GM18861 (cell line): ENCODE results near the gene NSD2.

Experiments
- ATAC-seq: cut with Tn5 transposase; IDR thresholded peaks from one replicate; pipeline ENCODE4 v1.9.1; 2021; ENCODE audit not compliant: unreplicated experiment

Gene NSD2

DNA sequence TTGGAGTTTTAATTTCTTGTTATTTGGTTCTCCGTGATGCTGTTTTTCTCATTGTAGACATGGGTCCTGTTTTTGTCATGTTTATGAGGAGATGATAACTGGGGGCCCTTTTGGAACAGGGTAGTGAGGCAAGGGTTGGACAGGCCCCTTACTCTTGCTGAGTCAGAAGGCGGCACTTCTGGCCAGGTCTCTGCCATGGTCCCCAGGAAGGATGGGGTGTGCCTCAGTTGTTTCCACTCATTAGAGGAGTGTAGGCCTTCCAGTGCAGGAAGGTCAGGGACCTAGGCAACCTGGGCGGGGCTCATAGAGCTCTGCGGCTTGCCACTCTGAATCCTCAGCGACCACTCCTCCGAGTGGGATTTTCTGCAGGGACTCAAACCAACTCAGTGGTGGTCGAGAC lies 69.4 kb downstream of the NSD2 start:
- ATAC-seq = no peak

DNA sequence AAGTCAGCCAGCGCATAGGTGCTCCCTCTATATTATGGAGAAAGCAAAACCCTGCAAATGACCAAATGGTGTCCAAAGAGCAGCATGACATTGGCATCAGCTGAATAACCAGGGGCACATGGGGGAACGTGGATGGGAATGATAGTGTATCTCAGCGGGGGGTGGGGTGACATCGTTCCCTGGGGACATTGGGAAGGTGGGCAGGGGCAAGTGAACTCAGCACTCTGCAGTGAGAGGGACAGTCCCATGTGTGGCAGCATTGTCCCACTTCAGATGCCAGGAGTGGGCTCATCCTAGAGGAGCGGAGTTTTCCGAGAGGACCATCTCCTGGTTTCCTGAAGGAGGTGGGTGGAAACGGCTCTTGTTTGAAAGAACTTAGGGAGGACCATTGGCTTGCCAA lies 72.7 kb downstream of the NSD2 start:
- ATAC-seq = no peak

DNA sequence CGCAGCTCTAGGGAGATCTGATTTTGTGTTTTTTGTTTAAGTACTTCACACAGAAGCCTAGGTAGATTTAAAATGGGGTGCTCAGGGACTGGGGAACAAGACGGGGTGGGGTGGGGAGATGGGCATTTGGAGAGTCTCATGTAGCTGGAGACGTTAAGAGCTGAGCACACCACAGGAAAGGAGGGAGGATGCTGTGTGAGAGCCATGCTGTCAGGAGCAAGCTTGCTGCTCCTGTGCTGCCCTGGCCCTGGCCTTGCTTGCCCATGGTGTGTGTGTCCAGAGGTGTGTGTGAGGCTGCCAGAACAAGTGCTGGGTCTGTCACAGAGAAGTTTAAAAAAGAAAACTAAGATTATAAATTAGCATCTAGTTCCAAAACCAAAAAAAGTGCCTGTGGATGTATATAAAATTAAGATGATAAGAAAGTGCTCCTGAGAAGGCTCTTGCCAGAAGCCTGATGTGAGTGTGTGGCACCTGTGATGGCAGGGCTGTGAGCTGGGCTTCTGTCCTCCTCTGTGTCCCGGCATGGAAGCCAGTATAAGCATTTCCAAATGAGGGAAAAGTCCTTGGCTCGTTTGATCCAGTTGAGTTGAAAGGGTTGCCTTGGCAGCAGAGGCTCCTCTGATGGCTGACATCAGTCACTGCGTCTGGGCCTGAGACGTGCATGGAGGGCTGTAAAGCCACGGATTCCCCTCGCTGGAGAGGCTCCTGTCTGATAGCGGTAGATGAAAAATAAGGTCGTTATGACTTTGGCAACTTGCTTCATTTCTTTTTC lies 74.1 kb downstream of the NSD2 start:
- no peak for ATAC-seq

DNA sequence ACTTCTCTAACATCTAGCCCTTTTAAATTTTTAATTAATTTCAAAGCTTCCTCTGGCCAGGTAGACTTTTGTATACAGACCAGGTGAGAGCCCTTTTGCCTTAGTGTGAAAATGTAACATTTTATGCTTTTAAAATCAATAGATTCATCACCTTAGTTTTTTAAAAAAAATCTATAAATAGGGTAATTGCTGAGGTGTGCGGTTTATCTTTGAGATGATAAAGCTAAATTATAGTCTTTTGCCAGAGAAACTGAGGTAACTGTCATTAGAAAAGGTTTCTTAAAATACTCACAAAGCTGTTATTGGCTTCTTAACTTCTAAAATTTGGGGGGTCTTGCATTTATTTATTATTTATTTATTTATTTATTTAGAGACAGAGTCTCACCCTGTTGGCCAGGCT lies 74.7 kb downstream of the NSD2 start:
- ATAC-seq = no peak

DNA sequence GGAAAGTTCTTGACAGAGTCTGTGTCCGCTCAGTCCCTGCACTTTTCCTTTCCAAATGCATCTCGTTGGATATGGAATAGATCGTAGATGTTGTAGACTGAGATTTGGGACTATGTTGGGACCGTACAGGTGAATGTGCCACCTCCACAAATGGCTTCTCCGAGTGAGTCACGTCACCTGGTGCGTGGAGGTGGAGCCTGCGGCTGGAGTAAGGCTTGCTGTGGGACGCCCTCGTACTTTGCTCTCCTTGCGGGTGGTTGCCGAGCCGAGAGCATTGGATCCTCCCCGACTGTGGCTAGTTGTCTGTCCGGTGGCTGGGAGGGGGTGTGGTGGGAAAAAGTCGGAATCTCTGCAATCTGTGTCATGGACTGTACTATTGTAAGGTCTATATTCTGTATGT lies 77.0 kb downstream of the NSD2 start:
- no peak for ATAC-seq

DNA sequence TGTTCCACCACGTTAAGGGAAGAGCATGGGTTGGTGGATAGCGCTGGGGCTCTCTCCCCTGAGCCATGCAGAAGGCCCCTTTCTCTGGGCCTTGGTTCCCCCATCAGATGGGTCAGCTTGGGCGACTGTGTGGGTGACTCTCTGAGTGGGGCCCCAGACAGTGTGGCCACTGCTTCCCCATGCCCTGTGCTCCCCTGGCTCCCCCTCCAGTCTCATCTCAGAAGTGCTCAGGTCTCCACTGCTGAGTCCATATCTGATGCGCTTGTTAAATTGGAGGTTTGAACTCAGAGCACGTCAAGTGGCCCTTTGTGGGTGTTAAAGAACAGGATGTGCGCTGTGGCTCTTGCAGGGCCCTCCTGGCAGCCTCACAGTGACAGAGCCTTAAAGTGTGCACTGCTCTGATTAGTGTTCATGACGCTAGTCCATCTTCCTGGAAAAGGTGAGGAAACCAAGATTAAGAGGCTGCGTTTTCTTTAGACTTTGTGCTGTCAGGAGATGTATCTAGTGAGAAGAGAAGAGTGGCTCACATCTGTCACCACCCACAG lies 77.8 kb downstream of the NSD2 start:
- no peak for ATAC-seq

DNA sequence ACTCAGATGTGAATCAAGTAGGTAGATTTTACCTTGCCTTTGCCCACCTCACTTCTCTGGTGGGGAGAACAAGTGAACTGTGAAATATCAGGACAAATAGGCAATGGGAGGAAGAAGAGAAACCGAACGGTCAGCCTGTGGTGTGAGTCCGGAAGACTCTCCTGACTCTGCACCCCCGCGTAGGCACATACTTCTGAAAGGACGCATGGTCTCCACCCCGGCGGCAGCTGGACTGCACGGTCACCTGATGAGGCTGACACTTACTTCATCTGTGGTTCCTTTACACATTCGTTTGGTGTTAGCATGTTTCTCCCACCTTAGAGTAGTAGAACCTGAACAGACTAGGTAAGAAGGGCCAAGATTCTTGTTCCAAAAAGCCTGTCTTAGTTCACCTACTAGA lies 79.2 kb downstream of the NSD2 start:
- no peak for ATAC-seq

DNA sequence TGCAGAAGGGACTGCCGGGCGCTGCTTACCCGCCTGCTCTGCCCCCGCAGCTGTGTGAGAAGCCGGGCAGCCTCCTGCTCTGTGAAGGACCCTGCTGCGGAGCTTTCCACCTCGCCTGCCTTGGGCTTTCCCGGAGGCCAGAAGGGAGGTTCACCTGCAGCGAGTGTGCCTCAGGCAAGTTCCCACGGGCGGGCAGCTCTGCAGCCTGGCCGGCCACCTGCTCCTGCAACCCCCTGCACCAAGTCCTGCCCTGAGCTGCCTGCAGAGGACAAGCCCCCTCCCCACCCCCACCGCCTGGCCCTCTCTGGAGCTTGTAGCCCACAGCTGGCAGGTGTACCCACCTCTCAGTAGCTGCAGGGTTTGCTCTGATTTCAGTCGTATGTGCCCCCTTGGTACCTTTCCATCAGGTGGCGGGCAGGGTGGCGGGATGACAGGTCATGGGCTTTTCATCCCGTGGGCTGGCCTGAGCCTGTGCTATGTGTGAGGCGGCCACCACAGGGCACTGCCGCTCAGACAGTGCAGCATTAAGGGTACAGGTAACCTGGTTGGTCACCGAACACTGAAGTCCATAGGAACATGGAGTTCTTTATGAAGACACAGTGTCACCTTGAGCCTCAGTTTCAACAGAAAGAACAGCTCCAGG lies 81.0 kb downstream of the NSD2 start:
- ATAC-seq = no peak

DNA sequence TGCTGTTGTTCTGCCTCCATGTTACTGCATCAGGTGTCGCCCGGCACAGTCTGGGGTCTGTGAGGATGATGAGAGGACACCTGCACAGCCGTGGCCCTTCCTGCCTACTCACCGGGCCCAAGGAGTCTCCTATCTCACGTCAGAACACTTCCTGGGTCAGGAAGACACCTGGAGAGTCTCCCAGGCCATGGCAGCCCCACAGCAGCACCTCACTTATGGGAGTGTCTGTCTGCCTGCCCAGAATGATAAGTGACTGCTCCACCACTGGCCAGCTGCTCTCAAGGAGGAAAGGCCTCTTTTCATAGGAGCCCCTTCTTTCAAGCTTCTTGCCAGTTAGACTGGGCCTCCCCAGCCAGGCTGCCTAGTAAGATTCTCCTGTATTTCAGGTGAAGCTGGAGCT lies 81.5 kb downstream of the NSD2 start:
- no peak for ATAC-seq

DNA sequence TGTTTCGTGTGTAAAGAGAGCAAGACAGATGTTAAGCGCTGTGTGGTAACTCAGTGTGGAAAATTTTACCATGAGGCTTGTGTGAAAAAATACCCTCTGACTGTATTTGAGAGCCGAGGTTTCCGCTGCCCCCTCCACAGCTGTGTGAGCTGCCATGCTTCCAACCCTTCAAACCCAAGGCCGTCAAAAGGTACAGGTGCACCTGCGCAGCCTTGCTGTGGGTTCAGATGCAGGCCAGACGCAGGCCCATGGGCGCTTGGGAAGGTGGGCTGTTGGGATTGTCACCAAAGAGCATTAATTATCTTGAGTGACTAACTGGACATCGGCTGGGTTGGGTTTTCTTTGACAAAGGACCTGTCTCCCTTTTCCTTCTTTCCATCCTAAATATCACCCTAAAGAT lies 82.1 kb downstream of the NSD2 start:
- no peak for ATAC-seq

DNA sequence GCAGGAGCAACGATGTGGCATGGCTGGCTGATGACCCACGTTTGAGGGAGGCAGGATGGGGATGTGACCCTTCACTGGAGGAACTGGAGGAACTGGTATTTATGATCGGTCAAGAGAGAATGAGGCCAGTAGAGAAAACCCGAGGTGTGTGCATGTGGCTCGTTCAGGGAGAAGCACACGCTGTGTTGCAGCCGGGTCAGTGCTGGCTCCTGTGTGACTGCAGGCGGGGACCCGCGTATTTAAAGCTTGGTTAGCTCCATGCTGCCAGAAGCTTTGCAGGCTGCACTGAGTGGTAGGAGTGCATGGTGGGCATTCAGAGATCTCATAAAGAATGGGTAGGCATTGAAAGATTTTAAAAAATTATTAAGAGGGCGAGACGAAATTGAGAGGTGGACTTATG lies 85.4 kb downstream of the NSD2 start:
- no peak for ATAC-seq

DNA sequence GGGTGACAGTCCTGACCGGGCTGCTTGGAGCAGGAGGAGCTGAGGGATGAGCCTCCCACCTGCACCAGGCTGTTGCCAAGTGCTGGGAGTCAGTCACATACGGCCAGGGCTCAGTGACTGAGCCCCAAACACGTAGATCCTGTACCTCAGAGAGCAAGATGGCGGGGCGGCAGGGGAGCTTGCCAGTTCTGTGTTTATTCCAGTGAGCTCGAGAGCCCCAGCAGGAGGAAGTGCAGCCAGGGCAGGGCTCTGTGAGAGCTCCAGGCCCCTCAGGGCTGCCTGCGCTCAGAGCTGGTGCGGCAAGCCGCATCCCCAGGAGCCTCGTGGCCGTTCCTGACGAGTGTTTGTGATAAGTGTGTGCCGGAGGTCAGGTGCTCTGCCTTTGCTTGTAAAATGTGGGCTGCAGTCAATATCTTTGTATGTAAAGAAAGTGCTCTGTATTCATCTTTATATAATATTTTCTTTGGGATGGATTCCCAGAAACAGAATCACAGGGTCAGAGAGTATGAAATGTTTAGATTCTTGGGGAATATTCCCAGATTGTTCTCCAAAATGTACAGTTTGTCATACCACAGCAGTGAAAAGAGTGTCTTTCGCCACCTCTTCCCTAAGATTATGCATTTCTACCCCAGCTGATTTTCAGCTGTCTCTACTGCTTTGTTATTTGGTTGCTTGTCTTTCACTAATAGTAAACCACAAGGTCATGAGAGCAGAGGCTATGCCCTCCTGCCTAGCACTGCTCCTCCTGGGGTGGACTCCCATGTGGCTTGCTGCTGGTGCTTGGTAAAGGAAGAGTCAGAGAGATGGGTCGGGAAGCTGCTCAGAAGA lies 87.3 kb downstream of the NSD2 start:
- no peak for ATAC-seq

DNA sequence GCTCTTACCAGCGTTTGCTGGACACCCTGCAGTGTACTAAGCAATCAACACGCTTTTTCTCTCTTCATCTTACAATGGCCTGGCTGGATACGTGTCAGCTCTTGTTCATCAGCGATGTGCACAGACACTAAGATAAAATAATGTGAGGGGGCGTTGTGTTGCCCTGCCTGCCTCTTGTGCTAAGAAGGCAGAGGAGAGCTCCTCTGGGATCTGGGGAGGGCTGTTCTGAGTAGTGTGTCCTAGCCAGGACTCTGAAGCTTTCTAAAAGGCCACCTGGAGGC lies 87.9 kb downstream of the NSD2 start:
- no peak for ATAC-seq

DNA sequence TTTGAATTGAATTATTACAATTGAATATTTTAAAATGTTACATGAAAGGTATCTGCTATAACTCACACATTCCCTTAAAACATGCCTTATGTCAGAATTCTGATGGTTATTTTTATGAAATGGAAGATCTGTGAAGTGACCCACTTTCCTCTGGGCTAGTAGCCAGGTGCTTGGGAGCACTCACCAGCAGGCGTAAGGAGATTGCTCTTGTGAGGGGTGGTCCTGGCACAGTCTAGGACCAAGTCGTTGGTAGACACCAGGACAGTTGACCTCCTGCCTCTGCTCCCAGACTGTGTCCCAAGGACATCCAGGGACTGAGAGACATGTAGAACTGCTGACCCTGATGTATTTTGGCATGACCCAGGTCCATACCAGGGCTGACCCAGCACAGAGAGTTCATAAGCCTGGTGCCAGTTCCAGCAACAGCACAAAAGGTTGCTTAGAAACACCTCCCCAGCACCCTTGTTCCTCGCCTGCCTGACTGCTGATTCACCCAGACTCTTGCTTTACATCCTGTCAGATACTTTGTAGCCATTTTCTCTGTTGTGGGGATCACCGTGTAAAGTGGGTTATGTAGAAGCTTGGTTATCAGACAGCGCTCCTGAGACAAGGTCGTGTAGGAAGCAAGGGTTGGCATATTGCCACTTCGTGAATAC lies 89.1 kb downstream of the NSD2 start:
- ATAC-seq = no peak

DNA sequence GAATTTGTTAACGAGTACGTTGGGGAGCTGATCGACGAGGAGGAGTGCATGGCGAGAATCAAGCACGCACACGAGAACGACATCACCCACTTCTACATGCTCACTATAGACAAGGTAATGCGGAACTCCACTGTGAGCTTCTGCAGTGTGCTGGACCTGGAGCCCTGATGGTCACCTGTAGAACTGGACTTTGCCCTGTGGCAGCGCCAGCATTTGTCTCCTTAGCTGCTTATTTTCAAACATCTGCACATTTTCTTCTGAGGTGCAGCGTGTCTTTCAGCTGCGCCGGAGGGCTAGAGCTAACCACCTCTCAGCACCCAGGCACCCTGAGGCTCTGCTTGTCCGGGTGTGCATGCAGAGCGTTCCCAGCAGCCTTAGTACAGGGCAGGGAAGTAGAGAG lies 89.8 kb downstream of the NSD2 start:
- ATAC-seq = no peak

DNA sequence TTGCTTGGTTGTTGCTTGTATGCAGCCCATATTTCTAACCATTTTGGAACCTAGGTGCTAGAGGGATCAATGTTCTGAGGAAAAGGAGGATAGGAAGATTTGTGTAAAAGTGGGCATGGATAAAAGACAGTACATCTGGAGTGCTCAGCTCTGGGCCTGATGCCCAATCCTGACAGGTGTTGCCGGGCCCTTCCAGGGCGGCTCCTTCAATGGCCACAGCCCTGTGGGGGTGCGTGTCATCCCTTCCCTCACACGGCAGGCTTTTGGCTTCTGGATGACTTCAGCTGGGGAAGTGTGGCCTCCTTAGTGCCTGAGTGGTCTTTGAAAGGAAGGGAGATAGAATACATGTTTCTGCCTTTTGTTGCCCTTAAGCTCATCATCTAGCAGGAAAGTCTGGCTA lies 90.4 kb downstream of the NSD2 start:
- no peak for ATAC-seq

DNA sequence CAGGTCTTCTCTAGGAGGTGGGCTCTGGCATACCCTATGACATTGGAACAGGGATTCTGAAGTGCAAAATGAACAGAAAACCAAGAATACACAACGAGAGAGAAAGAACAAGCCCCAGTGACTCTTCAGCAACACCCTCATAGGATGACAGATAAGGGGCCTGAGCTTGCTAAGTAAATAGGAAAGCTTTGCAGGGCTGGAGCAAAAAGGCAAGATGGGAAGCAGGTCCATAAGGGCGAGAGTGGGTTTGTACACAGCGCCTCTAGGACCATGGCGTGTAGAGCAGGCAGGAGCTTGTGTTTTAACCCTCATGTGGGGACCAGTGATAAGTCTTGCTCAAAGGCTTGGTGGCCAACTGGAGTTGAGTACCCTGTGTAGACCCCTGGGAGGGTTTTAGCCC lies 91.8 kb downstream of the NSD2 start:
- no peak for ATAC-seq

DNA sequence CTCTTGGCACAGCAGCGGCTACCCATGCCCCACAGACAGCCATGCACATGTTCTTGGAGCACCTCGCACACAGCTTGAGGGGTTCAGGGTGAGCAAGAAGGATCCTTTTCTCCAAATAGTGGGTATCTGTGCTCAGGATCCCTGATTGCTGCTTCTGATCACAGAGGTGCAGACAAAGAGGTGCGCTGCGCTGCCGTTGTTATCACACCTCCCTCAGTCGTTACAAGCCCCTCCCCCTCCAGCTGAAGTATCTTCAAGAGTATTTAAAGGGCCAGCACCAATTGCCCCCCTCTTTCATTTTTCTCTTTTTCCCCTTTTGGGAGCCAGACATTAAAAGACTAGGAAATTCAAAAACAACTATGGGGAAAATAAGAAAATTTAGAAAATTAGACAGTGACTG lies 93.2 kb downstream of the NSD2 start:
- no peak for ATAC-seq

DNA sequence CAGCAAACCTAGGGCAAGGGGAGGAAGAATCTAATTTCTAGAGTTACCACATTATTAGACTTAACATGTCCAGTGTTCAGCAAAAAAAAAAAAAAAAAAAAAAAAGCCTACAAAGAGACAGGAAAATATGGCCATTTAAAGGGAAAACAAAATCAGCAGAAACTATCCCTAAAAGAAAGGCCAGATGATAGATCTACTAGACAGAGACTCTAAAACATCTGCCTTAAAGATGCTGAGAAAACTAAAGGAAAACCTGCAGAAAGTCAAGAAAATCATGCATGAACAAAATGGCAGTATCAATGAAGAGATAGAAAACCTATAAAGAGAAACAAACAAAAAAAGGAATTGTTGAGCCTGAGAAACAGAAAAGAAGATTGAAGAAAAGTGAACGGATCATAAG lies 93.8 kb downstream of the NSD2 start:
- no peak for ATAC-seq

DNA sequence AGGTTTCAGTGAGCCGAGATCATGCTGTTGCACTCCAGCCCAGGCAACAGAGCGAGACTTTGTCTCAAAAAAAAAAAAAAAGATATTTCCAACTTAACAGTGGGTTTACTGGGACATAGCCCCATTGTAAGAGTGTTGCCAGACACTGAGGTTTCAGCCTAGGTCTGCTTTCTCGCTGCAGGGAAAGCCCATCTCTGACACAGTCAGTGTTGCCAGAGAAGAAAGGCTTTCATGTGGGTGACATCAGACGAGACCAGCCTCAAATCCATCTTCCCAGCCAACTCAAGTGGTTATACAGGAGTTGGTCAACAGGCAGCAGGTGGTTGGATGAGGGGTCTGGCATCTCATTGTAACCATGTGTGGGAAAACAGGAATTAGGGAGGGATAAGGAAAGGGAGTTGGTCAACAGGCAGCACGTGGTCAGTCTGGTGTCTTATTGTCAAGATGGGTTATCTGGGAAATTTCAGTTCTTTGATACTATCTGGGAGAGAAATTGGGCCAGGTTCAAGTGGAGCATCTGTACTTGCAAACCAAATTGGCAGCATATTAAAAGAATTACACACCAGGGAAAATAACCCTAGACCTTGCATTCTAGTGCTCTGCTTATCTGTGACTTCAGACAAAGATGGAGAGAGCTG lies 96.4 kb downstream of the NSD2 start:
- ATAC-seq = no peak

DNA sequence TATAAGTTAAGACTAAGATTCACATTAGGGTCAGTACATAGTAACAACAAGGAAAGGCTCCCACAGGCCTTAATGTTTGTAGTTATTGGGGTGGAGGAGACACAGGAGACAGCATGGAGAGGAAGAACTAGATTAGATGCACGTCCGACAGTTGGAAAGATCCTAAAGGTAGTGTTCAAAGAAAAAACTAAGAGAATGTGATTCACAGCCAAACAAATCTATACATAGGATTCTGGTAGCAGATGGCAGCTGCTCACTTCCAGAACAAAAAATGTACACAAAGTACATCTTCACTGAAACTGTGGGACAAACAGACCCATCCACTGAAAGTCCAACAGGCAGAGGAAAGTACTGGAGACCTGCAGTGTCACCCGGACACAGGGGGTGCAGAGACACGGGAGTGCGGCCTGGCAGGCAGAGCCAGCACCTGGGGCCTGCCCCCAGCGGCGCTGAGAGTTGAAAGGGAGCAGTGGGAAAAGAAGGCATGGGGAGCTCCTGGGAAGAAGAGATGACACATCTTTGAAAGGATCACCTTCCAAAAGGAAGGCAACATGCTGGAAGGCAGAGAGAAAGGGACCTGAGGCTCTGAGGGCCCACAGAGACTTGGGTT lies 97.6 kb downstream of the NSD2 start:
- no peak for ATAC-seq
